Stomach (tissue), 4 donors: Measurements from ENCODE around the gene CHPT1.

ENCODE experiments used
- CTCF ChIP-seq, 7 experiments: fragments of 450-650 bp in 4 of 7; fragments of 200-600 bp in 3 of 7; sonication (generic) in 3 of 7; IDR thresholded peaks; one replicate each; pipeline ENCODE4 v1.5.1; 2016 to 2019; ENCODE audit warnings: antibody characterized with exemption in 7 of 7, control low read depth in 2 of 7, mild to moderate bottlenecking in 1 of 7
- POLR2A ChIP-seq, 4 donors: fragments of 450-650 bp; IDR thresholded peaks; one replicate each; pipeline ENCODE4 v1.6.1; 2016; ENCODE audit warnings: antibody characterized with exemption in 4 of 4, control low read depth in 2 of 4, mild to moderate bottlenecking in 1 of 4, moderate library complexity in 1 of 4

- TF ChIP-seq CTCF (IDR thresholded peaks at IDR 0.05) (no peak), POLR2A (IDR thresholded peaks at IDR 0.05) (no peak)
Measured at GRCh38 chr12:101732318-101732717, 34.9 kb downstream of the CHPT1 start.
